Esophagus muscularis mucosa (tissue), 4 donors: ENCODE results near the gene RUVBL1. TPM values are rescaled to one million over a fixed set of nuclear protein-coding genes. Genes with fewer than 3 reads are reported as not detected.

Experiments
- DNase-seq: peaks from one replicate; pipeline ENCODE4 v3.0.0-alpha.2; 2017; ENCODE audit errors: extremely low spot score
- H3K27ac ChIP-seq, 4 donors: fragments of 200-600 bp; sonication (generic); replicated peaks in 1 of 4; 1 replicate in 3 of 4; 2 replicates in 1 of 4; pipeline ENCODE4 v1.5.1; 2016 to 2019; ENCODE audit warnings: mild to moderate bottlenecking in 1 of 4
- H3K27me3 ChIP-seq, 4 donors: fragments of 200-600 bp; sonication (generic); one replicate each; pipeline versions ENCODE4 v1.5.1 to v1.6.0; 2016 to 2019
- H3K36me3 ChIP-seq, 4 donors: fragments of 200-600 bp; sonication (generic); one replicate each; pipeline ENCODE4 v1.5.1; 2016 to 2019
- H3K4me1 ChIP-seq, 4 donors: fragments of 200-600 bp; sonication (generic); one replicate each; pipeline ENCODE4 v1.5.1; 2016 to 2019
- H3K4me3 ChIP-seq, 4 donors: fragments of 200-600 bp; sonication (generic); 1 replicate in 2 of 4; 2 replicates in 2 of 4; pipeline ENCODE4 v1.5.1; 2016 to 2019; ENCODE audit warnings: mild to moderate bottlenecking in 4 of 4, moderate library complexity in 1 of 4
- H3K9me3 ChIP-seq, 4 donors: fragments of 200-600 bp; sonication (generic); 1 replicate in 3 of 4; 2 replicates in 1 of 4; pipeline ENCODE4 v1.5.1; 2016 to 2019
- EP300 ChIP-seq: sonication (generic); formaldehyde crosslinking; IDR thresholded peaks from one replicate; pipeline ENCODE4 v1.6.1; 2017; ENCODE audit warnings: antibody characterized with exemption
- POLR2A ChIP-seq: fragments of 450-650 bp; IDR thresholded peaks from one replicate; pipeline ENCODE4 v1.6.1; 2017; ENCODE audit warnings: antibody characterized with exemption, moderate library complexity, mild to moderate bottlenecking, low read depth
- POLR2AphosphoS5 ChIP-seq, 2 donors: sonication (generic); formaldehyde crosslinking; IDR thresholded peaks; one replicate each; pipeline ENCODE4 v1.6.1; 2017; ENCODE audit warnings: antibody characterized with exemption in 2 of 2
- WGBS: methylation state at CpG from one replicate; pipeline ENCODE4 v1.1.5; 2018; 5-methylcytosine and 5-hydroxymethylcytosine counted together
- intact Hi-C: fragments of 100-400 bp; cut with DNase I; formaldehyde crosslinking; loops from one replicate; pipeline ENCODE4 v1.15.1; 2023
- total RNA-seq, 4 donors: library from RNA; depleted of rRNA; stranded (reverse); fragments of >200 nt; gene quantifications; one replicate each; pipeline versions ENCODE4 v1.1.0 to v1.2.1, GENCODE V29; 2016
- TF ChIP-seq, protein P1 (sequence below), 3 experiments: fragments of 200-600 bp in 2 of 3; fragments of 450-650 bp in 1 of 3; sonication (generic) in 2 of 3; IDR thresholded peaks; one replicate each; pipeline ENCODE4 v1.5.1; 2017 to 2019; ENCODE audit warnings: antibody characterized with exemption in 3 of 3, mild to moderate bottlenecking in 2 of 3, moderate library complexity in 1 of 3

RUVBL1 gene
- total RNA-seq, 4 donors from 2014 or later = 21.4 to 28.9 (median 23.8) TPM

DNA sequence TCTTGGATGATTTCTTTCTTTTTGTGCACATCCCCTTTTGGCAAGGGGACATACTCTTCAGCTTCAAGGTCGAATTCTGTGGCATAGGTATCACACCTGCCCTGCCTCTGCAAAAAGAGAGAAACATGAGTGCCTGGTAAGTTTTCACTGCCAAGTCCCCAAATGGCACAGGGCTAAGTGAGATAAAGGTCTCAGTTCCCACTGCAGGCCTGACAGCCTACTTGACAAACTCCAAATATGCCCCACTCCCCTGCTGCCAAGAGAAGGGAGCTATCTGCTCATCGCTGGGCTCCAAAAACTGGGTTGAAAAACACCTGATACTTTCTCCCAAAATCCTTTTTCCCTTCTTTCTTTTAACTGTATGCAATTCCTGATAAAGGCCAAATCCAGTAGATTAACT is 23.0 kb downstream of the RUVBL1 start:
- Histone ChIP-seq H3K27ac (no peak overlapping the region), H3K4me3 (no peak overlapping the region), H3K27me3 (no peaks in the 10 kb centered on the region), H3K9me3 (no peaks in the 10 kb centered on the region), H3K36me3 (peaks cover 23 to 92% (median 84%) of the 10 kb centered on the region in 4 donors), H3K4me1 (peaks cover 0 to 6% (median under 1%) of the 10 kb centered on the region in 4 donors)
- WGBS = 97% methylated on average over 2 of the region's 2 CpGs
- no peak for TF ChIP-seq POLR2AphosphoS5 (IDR thresholded peaks at IDR 0.05)
- DNase-seq = no peak
- intact Hi-C loops = no loop called here

DNA sequence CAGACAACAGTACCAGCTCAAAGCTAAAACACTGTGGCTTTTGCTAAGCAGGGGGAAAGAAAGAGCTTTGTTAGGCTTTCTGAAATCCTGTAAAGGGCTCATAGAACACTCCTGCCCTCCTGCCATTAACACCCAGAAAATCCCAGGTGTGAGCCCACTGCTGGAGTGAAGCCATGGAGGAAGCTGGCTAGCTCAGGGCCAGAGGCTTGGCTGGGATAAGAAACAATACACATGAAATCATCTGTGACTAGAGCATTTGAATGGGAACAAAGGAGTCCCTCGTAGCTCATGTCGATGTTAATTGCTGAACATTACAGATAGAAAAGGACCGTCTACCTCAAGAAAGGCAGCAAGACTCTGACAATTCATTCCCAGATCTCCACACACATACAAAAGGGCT is 23.5 kb downstream of the RUVBL1 start:
- intact Hi-C loops = no loop called here
- Histone ChIP-seq H3K27ac (no peak overlapping the region), H3K9me3 (no peaks in the 10 kb centered on the region), H3K36me3 (peaks cover 23 to 95% (median 86%) of the 10 kb centered on the region in 4 donors), H3K4me3 (no peak overlapping the region), H3K4me1 (peaks cover 4 to 9% (median 5%) of the 10 kb centered on the region in 4 donors), H3K27me3 (no peaks in the 10 kb centered on the region)
- 77% methylated on average over 3 of the region's 3 CpGs for WGBS
- DNase-seq = no peak
- TF ChIP-seq EP300 (no peak), POLR2AphosphoS5 (IDR thresholded peaks at IDR 0.05) (no peak), POLR2A (no peak)
- TF ChIP-seq, protein P1, sequence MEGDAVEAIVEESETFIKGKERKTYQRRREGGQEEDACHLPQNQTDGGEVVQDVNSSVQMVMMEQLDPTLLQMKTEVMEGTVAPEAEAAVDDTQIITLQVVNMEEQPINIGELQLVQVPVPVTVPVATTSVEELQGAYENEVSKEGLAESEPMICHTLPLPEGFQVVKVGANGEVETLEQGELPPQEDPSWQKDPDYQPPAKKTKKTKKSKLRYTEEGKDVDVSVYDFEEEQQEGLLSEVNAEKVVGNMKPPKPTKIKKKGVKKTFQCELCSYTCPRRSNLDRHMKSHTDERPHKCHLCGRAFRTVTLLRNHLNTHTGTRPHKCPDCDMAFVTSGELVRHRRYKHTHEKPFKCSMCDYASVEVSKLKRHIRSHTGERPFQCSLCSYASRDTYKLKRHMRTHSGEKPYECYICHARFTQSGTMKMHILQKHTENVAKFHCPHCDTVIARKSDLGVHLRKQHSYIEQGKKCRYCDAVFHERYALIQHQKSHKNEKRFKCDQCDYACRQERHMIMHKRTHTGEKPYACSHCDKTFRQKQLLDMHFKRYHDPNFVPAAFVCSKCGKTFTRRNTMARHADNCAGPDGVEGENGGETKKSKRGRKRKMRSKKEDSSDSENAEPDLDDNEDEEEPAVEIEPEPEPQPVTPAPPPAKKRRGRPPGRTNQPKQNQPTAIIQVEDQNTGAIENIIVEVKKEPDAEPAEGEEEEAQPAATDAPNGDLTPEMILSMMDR (IDR thresholded peaks at IDR 0.05) = no peak

DNA sequence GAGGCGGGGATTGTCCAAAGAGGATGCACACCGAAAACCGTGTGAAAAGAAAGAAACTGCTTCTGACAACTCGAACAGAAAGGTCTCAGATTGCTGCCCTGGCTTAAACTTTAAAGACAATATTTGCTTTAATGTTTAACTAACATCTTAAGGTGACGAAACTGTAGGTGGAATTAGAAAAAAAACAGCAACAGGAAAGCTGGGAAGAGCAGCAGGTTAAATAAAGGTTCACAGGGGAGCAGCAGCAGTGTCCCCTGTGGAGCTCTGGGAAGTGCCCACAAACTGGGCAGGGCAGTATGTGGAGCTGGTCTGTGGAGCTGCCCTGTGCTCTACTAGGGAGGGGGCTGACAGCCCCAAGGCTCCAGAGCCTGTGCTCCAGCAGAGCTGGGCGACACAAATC is 25.4 kb downstream of the RUVBL1 start:
- Histone ChIP-seq H3K4me3 (no peak overlapping the region), H3K36me3 (peaks cover 13 to 90% (median 81%) of the 10 kb centered on the region in 4 donors), H3K9me3 (no peaks in the 10 kb centered on the region), H3K27me3 (no peaks in the 10 kb centered on the region), H3K27ac (no peak overlapping the region), H3K4me1 (peaks cover 6 to 9% (median 8%) of the 10 kb centered on the region in 4 donors)
- TF ChIP-seq POLR2AphosphoS5 (IDR thresholded peaks at IDR 0.05) (no peak), EP300 (no peak), POLR2A (no peak)
- TF ChIP-seq, protein P1 (IDR thresholded peaks at IDR 0.05) = no peak
- intact Hi-C loops = loop anchor here (10.0 kb wide), 1 partner anchor 227 kb away; no protein-coding TSS in a partner anchor
- no peak for DNase-seq
- WGBS = 96% methylated on average over 6 of the region's 6 CpGs

DNA sequence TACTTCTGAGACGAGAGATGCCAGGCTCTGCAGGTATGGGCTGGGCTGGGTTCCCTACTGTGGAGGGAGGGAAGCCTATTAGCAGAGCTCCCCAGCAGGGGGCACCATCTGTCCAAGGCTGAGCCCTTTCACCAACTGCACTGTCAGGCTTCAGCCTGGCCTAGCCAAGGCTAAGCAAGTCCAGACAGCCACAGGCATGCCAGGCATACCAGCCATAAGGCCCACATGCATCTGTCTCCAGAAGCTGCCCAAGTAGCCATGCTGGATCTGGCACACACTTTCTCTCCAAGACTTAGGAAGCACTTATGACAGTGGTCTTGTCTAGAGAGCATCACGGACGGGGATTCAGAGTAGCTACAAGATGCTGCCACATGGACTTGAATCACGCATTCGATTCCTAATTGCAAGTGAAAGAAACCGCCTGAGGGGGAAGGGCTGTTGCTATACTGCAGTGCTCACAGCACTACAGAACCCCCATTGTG is 28.3 kb downstream of the RUVBL1 start:
- DNase-seq = no peak
- WGBS = 74% methylated on average over 6 of the region's 6 CpGs
- H3K9me3 ChIP-seq = no peaks in the 10 kb centered on the region
- peaks cover 13 to 65% (median 58%) of the 10 kb centered on the region in 4 donors for H3K36me3 ChIP-seq
- H3K4me1 ChIP-seq = peaks cover 6 to 9% (median 7%) of the 10 kb centered on the region in 4 donors
- TF ChIP-seq, protein P1 (IDR thresholded peaks at IDR 0.05) = peak; percentile 70 to 86 (median 82)
- no peak for TF ChIP-seq POLR2AphosphoS5 (IDR thresholded peaks at IDR 0.05)
- no peak for TF ChIP-seq EP300
- H3K4me3 ChIP-seq = no peak overlapping the region
- no peak overlapping the region for H3K27ac ChIP-seq
- intact Hi-C loops = loop anchor here (10.0 kb wide), 1 partner anchor 230 kb away; no protein-coding TSS in a partner anchor
- no peaks in the 10 kb centered on the region for H3K27me3 ChIP-seq

DNA sequence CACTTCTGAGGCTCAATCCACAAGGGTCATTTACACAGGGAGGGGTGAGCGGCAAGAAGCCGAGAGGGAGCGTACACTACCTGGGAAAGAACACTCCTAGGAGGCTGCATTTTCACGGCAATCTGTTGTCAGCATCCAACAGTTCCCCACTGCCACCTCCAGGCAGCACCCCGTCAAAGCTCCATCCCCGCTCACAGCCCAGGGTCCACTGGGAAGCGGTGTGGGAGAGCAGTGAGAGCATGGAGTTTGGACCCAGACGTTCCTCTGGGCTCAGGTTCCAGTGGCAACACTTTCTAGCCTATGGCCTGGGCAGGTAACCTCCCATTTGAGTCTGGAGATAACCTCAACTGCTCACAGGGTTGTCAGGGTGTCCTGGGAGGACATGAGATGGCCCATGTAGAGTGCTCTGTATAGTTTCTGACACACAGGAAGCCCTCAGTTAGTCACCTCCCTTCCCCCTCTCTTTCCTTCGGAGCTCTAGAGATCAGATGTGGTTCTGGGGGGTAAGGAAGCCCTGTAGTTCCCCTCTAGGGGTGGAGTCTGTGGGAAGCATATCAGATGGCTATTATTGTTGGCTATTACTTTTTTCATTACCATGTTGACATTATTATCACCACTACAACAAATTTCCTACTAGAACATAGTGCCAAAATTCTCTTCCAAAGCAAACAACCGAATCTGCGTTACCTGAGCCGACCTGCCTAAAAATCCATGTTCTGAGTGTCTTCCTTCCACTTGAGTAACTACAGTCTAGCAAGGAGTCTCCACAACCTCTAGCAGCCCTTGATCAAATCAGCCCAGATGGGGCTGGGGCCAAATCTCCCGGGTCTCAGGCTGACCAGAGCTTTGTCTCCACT is 29.1 kb downstream of the RUVBL1 start:
- Histone ChIP-seq H3K4me1 (peaks cover 3 to 9% (median 7%) of the 10 kb centered on the region in 4 donors), H3K4me3 (no peak overlapping the region), H3K36me3 (peaks cover 13 to 57% (median 51%) of the 10 kb centered on the region in 4 donors), H3K27ac (no peak overlapping the region), H3K27me3 (no peaks in the 10 kb centered on the region), H3K9me3 (no peaks in the 10 kb centered on the region)
- WGBS = 77% methylated on average over 13 of the region's 13 CpGs
- TF ChIP-seq POLR2AphosphoS5 (IDR thresholded peaks at IDR 0.05) (no peak), EP300 (no peak), POLR2A (no peak)
- TF ChIP-seq, protein P1 (IDR thresholded peaks at IDR 0.05) = no peak
- no peak for DNase-seq
- intact Hi-C loops = loop anchor here (10.0 kb wide), 1 partner anchor 230 kb away; no protein-coding TSS in a partner anchor
